NCI-H460 (cell line): ENCODE data around the gene RASA3. TPM values are rescaled to one million over a fixed set of nuclear protein-coding genes. Genes with fewer than 3 reads are reported as not detected.
"Not testable (repeated sequence)": the region's sequence is repeated elsewhere in the genome, so short reads cannot be mapped to it uniquely, and the experiment has no call there.

Experiments
- DNase-seq: peaks from one replicate; pipeline ENCODE4 v3.0.0-alpha.2; 2016; ENCODE audit warnings: low read depth; ENCODE audit errors: extremely low read depth
- total RNA-seq: library from RNA; depleted of rRNA; stranded (reverse); fragments of >200 nt; shearing (Covaris generic); gene quantifications from 2 replicates; pipeline ENCODE4 v1.2.3, GENCODE V29; 2014

The RASA3 gene
- total RNA-seq, 1 experiment from 2014 or later = 14.2 TPM

DNA sequence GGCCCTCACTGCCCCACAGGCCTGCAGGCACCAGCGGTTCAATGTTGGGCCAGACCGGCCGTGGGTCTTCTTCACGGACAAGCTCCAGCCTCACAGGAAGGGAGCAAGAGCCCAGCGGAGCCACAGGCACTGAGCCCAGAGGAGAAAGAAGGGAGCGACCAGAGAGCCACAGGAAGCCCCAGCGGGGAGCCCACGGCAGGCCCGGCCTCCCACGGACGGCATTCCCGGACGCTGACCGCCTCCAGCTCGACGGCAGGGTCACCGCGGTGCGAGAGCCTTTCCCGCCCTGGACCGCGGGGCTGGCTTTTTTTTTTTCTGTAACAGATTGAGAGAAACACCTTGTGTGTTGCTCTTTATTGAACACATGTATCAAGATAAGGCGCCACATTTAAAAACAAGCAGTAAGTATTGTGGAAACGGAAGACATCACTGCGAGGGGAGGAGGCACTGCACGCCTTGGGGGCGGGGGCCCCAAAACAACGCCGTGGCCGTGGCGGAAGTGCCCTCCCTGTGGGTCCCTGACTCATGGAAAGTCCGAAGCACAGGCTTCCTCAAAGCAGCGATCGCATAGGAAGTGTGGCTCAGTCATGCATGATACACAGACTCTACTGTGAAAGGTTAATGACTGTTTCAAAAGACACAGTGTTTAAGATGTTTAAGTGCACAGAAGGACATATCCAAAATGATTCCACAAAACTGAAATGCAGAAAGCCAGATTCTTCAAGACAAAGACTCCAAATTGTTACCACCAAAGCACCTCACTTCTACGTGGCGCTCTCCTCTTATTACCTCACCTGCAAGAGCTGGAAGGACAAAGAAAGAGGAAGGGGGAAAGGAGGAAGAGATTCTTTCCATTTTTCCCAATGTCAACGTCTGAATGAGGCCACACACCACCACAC is 3.5 kb downstream of the RASA3 start:
- DNase-seq = peak; percentile 19

DNA sequence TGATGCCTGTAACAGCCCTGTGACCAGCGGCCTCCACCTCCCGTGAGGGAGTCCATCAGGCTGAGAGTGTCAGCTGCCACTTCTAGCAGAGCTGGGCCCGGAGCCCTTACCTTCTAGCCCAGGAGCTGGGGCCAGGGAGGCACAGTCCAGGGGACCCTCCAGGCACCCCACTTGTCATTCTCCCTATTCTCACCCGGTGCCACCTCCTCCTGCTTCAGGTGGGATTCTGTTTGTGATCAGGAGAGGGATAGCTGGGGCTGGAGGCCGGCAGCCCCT is 4.1 kb downstream of the RASA3 start:
- no peak for DNase-seq

- no peak for DNase-seq
Measured at GRCh38 chr13:114127473-114128347, 4.7 kb downstream of the RASA3 start.

- DNase-seq = no peak
Measured at GRCh38 chr13:114126789-114127472, 5.5 kb downstream of the RASA3 start.

DNA sequence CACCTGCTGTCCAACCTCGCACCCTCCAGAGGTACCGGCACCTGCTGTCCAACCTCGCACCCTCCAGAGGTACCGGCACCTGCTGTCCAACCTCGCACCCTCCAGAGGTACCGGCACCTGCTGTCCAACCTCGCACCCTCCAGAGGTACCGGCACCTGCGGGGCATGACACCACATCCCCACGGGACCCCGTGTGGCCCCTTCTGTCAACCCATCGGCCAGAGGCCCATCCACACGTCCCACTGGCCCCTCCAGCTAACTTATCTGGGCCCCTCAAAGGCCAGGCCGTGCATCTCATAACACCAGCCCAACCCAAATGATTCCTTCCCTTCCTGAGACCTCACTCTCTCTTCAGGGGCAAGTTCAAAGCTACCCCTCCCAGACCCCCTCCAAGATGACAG is 6.3 kb downstream of the RASA3 start:
- DNase-seq = not testable (repeated sequence)

GRCh38 chr13:114125589-114125988 is 6.8 kb downstream of the RASA3 start:
- DNase-seq = no peak

DNA sequence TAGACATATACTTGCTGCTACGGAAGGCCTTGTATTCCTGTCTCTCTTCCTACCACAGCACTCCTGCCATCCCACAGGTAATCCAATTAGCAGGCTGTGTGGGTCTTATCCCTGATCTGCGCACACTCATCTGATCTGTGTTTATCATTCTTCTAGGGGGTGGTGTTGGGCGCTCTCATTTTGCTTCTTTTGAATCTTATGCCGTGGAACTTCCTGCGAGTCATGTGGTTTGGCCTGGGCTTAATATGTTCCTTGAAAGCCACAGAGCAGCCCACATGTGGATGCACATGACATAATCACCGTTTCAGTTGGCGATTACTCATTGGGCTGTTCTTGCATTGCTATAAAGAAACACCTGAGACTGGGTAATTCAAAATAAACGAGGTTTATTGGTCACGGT is 7.5 kb downstream of the RASA3 start:
- DNase-seq = no peak

DNA sequence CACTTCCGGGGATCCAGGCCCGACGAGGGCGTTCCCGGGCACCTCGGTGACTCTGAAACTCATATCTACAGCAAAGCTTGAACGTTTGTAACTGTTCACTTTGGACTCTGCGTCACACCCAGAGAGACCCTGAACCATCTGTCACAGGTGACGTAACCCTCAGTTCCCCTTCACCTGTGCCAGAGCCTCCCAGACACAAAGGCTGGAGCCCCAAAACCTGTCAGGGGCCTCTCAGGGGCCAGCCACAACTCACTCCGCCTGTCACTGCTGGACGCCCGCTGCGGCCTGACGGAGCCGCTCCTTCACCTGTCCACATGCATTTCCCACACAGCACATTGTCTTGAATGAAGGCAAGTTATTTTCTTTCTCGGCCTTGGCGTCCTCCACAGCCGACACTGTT is 8.0 kb downstream of the RASA3 start:
- no peak for DNase-seq

DNA sequence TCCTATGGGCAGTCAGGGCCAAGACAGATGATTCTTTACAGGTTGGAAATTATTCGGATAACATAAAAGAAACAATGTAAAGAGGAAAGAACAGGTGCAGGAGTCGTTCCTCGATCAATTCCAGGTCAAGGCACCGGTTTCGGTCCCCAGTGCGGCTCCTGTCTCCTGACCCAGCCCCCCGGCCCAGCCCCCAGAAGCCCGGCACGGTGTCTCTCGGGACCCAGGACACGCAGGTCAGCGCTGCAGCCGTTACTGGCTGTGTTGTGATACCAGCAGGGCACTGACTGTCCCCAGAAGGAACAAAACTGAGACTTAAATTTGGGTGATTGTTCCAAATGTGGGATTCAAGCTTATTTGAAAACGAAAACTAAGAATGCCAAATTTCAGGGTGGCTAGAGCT is 8.5 kb downstream of the RASA3 start:
- DNase-seq = no peak

- no peak for DNase-seq
Measured at GRCh38 chr13:114123448-114123847, 9.0 kb downstream of the RASA3 start.

GRCh38 chr13:114122591-114123211 is 9.7 kb downstream of the RASA3 start:
- no peak for DNase-seq

DNA sequence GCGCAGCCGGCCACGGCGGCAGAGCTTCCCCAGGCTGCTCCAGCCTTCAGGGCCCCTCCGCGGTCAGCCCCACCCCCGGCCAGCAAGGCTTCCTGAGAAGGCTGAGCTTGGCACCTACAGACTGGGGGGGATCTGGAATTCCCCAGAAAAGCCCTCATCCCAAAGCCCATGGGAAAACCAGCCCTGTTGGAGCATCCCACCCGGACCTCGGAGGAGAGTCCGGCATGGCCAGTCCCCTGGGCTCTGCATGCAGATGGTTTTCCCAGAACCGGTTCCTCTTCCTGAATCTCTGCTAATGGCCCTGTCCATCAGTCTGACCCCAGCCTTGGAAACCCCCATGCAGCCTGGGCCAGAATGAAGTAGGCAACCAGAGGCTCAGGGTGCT is 10.3 kb downstream of the RASA3 start:
- no peak for DNase-seq

GRCh38 chr13:114121496-114122126 is 10.8 kb downstream of the RASA3 start:
- DNase-seq = no peak

DNA sequence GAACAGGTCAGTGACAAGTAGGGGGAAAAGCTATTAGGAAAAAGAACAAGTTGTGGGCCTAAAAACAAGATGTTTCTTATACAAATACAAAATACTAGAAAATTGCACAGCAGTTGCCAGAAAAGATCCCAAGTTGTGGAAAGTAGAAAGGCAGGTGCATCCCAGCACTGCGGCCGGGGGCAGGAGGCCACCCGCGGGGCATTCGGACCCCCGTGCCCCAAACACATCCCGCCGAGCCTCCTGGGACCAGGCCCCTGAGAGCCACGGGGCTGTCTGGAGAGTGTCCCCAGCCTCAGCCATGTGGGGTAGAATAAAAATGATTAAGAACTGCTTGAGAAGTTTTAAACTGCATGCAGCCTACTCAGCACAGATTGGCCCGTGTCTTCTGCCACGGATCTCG is 11.4 kb downstream of the RASA3 start:
- DNase-seq = no peak

DNA sequence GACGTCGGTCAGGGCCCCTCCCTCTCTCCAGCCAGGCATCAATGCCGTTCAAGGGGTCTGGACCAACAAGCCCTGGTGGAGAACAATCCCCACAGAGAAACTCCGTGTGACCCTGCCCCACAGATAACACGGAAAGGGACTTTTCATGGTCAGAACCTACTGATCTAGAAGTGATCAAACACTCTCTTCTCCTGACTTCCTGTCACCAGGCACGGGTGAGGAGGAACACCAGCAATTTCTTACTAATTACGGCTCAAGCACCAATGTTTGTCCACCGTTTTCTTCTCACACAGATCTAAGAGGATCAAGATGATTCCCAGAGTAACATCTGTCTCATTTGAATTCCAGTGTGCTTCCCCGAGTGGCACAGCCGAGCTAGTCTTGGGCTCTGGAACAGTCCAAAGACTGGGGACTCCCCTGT is 11.8 kb downstream of the RASA3 start:
- DNase-seq = no peak

- peak; percentile 24 for DNase-seq
Measured at GRCh38 chr13:114119196-114119595, 13.2 kb downstream of the RASA3 start.

DNA sequence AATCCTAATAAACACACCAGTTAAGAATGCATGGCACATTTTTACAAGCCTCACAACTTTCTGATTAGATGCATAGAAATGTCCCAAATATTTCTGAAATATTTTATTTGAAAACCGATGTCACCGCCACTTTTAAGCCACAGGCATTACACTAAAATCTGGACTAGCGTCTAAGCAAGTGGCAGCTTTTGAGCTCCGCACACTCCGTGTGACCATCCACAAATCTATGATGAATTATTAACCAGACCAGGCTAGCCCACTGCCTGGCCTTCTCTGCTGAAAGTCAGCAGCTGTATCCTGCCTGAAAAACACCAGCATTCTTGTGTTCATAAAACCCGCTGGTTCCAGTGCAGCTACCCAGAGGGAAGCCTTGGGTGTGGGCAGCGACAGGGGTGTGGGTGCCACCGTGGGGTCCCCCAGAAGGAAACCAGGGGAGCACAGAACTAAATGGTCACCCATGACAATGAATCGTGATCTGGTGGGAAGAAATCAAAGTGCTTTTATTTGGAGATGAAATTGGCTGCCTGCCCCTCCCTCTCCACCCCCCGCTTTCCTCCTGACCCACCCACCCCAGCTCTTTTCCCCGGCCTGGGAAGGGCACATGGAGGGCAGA is 13.8 kb downstream of the RASA3 start:
- DNase-seq = no peak

DNA sequence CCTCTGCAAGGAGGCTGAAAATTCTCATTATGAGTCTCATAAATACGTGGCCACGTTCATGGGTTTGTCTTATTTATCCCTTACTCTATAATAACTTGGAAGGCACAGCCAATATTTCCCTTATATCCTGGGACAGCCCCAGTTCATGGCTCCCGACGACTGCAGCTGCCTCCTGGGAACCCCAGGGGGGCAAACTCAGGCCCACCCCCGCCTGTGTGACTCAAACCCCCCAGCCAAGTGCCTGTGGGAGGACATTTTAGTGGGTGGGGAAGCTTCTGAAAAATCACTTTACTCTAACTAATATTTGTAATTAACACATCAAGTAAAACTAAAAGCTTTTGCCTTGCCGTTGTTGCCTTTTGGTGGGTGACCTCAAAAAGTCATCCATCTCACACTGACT is 14.3 kb downstream of the RASA3 start:
- DNase-seq = no peak

DNA sequence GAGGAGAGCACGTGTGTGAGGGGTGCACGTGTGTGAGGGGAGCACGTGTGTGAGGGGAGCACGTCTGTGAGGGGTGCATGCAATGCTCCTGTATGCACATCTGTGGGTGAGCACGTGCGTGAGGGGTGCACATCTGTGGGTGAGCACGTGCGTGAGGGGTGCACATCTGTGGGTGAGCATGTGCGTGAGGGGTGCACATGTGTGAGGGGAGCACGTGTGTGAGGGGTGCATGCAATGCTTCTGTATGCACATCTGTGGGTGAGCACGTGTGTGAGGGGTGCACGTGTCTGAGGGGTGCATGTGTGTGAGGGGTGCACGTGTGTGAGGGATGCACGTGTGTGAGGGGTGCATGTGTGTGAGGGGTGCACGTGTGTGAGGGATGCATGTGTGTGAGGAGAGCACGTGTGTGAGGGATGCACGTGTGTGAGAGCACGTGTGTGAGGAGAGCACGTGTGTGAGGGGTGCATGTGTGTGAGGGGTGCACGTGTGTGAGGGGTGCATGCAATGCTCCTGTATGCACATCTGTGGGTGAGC is 15.0 kb downstream of the RASA3 start:
- DNase-seq = not testable (repeated sequence)

- DNase-seq = no peak
Measured at GRCh38 chr13:114116734-114117133, 15.7 kb downstream of the RASA3 start.
